Kidney glomerular epithelial cell (primary cell): ENCODE data around the gene PFDN6.
"Not testable (repeated sequence)": the region's sequence is repeated elsewhere in the genome, so short reads cannot be mapped to it uniquely, and the experiment has no call there.

Experiments
- DNase-seq: peaks from one replicate; lab custom pipeline; 2025; lab: John Stamatoyannopoulos, UW

The PFDN6 gene

DNA sequence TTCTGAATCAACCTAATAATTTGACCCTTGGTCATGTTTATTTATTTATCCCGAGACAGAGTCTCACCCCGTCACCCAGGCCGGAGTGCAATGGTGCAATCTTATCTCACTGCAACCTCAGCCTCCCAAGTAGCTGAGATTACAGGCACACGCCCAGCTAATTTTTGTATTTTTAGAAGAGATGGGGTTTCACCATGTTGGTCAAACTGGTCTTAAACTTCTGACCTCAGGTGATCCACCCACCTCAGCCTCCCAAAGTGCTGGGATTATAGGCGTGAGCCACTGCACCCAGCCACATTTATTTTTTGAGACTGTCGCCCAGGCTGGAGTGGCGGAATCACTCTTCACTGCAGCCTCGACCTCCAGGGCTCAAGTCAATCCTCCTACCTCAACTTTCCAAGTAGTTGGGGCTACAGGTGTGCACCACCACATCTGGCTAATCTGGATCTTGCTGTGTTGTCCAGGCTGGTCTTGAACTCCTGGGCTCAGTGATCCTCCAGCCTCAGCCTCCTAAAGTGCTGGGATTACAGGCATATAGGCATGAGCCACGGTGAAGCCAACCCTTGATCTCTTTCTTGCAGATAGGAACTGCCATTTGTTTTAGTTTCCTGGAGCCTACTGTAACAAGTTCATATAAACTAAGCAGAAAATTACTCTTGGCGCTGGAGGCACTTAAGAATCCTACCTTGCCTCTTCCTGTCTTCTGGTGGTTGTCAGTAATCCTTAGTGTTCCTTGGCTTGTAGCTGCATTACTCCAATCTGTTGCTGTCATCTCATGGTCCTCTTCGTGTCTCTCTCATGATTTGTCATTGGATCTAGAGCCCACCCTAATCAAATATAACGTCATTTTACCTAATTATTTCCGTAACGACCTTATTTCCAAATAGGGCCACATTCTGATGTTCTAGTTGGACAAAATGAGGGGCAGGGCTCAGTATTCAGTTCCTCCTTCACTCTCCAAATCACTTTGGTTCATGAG lies 15.2 kb upstream of the PFDN6 start:
- DNase-seq: no peak

DNA sequence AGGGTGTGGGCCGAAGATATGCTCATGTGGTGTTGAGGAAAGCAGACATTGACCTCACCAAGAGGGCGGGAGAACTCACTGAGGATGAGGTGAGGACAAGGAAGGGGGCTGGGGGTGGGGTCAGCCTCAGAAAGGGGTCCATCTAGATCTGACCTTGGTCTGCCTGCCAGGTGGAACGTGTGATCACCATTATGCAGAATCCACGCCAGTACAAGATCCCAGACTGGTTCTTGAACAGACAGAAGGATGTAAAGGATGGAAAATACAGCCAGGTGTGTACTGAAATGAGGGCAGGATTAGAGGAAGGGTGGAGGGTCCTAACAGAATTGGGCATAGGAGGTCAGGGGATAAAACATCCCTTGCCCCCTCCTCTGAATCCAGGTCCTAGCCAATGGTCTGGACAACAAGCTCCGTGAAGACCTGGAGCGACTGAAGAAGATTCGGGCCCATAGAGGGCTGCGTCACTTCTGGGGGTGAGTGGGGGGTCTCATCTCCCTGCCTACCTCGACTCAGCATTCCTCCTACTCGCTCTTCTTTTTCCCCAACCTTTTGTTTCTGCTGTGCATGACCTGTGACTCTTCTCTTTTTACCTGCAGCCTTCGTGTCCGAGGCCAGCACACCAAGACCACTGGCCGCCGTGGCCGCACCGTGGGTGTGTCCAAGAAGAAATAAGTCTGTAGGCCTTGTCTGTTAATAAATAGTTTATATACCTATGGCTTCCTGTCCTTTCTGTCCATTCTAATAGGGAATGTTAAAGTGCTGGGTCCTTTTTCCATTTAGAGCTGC lies 13.4 kb upstream of the PFDN6 start:
- DNase-seq: not testable (repeated sequence)

- no peak for DNase-seq
Measured at GRCh38 chr6:33276581-33276863, 12.9 kb upstream of the PFDN6 start.

- peak; percentile 46 for DNase-seq
Measured at GRCh38 chr6:33276864-33277662, 12.3 kb upstream of the PFDN6 start, which contains the start of gene B3GALT4. Gene B3GALT4, plus strand, starts transcription at chr6:33277123. Its CDS starts 297 bp downstream, at chr6:33277420.

DNA sequence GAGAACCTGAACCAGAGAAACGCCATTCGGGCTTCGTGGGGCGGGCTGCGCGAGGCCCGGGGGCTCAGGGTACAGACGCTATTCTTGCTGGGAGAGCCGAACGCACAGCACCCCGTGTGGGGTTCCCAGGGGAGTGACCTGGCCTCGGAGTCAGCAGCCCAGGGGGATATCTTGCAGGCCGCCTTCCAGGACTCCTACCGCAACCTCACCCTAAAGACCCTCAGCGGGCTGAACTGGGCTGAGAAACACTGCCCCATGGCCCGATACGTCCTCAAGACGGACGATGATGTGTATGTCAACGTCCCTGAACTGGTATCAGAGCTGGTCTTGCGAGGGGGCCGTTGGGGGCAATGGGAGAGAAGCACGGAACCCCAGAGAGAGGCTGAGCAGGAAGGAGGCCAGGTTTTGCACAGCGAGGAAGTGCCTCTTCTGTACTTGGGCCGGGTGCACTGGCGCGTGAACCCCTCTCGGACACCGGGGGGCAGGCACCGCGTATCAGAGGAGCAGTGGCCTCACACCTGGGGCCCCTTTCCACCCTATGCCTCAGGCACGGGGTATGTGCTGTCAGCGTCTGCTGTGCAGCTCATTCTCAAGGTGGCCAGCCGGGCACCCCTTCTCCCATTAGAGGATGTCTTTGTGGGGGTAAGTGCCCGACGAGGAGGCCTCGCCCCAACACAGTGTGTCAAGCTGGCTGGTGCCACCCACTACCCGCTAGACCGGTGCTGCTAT lies 11.6 kb upstream of the PFDN6 start:
- no peak for DNase-seq

DNA sequence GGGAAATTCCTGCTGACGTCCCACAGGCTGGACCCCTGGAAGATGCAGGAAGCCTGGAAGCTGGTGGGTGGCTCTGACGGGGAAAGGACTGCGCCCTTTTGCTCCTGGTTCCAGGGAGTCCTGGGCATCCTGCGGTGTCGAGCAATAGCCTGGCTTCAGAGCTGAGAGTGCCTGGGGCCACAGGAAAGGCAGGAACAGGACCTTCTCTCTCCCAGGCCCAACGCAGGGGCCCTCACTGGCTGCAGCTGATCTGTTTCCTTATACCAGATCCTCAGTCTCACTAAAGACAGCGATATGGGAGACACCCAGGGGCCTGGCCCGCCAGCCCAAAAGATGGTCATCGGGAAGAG lies 11.0 kb upstream of the PFDN6 start:
- no peak for DNase-seq

DNA sequence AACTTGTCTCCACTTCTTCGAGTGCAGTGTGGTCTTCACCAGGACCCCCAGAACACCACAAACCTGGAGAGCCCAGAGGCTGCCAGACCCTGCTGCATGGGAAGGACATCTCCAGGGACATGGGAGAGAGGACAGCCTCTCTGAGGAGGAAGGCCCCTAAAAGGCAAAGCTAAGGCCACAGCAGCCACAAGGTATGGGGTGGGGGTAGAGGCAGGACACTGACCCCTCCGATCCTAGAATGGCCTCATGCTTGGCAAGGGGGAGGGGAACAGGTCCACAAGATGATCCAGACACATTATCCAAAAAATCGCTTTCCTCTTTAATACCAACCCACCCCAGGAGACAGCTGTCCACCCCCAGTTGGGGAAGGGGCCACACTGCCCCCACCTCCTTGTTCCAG lies 10.6 kb upstream of the PFDN6 start:
- no peak for DNase-seq

DNA sequence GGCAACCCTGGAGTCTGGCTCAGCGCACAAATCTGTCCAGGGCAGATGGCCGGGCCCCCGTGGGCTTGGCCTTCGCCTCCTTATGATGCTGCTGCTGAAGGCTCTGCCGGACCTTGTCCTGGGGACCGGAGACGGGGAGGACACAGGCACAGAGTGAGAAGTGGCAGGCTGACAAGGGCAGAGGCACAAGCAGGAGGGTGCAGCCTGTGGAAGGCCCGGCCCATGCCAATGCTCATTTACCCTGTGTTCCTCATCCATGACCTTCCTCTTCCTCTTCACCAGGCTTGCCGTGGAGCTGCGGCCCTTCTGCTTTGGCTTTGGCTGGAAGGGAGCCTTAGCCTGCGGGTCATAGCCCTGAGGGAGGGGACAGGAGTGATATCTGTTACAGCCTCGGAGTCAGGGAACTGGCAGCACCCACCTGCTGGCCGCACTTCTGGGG lies 10.1 kb upstream of the PFDN6 start:
- no peak for DNase-seq

GRCh38 chr6:33279971-33280511 lies 9.4 kb upstream of the PFDN6 start:
- DNase-seq: peak; percentile 34

DNA sequence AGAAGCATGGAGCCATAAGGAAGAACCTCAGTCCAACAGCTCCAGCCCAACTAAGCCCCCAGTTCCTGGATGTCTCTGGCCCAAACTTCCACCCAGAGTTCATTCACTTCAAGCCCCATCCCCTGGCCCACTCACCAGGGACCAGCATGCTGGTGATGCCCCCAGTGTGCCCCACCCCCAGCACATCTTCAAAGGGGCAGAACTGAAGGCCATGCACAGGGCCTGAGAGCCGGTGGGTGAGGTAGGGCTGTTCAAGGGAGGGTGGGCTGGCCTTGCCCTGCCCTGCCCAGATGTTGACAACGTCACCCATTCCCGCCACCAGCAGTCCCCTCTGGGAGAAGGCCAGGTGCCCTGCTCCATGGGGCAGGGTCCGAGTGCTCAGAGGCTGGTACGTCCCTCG lies 8.9 kb upstream of the PFDN6 start:
- no peak for DNase-seq

DNA sequence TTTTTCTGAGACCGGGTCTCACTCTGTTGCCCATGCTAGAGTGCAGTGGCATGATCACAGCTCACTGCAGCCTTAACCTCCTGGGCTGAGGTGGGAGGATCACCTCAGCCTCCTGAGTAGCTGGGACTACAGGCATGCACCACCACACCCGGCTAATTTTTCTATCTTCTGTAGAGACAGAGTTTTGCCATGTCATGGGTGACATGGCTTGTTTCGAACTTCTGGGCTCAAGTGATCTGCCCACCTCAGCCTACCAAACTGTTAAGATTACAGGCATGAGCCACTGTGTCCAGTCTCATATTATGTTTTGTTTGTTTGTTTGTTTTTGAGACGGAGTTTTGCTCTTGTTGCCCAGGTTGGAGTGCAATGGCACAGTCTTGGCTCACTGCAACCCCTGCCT lies 4.2 kb upstream of the PFDN6 start:
- not testable (repeated sequence) for DNase-seq

- no peak for DNase-seq
Measured at GRCh38 chr6:33286946-33287914, 2.2 kb upstream of the PFDN6 start.

DNA sequence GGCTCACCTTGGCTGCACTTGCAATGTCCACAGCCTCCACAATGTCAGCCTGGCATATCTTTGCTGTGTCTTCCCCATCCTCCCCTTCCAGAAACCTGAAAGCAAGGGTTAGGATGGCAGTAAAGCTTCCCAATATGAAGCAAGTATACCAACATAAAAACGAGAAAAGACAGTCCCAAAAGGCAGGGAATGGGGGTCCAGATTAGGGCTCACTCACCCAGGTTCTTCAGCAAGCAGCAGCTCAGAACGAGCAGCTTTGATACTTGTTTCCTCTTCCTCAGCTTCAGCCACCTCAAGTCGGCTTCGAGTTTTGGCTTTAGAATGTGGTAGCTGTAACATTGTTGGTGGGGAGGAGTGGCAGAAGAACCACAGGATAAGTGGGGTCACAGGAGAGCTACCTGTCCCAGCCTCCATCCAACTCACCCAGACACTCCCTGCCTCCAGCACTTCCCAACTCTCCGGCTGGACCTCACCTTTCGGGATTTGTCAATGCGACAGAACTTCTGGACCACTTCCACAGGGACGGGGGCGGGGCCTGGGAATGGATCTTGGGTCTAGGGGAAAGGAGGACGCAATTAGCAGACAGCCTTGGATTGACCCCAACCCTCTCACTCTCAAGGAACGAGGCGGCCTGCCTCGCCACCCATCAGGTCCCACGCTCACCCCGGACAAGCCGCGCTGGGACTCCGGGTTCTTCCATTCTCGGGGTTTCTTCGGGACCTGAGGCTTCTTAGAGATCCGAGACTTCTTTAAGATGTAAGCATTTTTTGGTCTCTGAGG lies 1.1 kb upstream of the PFDN6 start:
- DNase-seq: no peak

- DNase-seq: no peak
Measured at GRCh38 chr6:33289784-33290315, 449 bp downstream of the PFDN6 start.

DNA sequence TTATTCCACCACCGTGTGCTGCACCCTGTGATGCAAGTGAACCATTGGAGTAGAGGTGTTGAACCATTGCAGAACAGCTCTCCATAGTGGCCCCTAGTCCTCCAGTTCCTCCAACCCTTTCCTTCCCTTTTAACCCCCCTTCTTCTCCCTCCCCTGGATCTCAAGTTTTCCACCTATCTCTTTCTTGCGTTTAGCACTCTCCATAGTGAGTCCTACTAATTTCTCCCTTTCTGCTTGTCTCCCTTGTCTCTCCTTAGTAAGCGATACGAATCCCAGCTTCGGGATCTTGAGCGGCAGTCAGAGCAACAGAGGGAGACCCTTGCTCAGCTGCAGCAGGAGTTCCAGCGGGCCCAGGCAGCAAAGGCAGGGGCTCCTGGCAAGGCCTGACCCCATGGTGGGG lies 1.1 kb downstream of the PFDN6 start:
- no peak for DNase-seq

DNA sequence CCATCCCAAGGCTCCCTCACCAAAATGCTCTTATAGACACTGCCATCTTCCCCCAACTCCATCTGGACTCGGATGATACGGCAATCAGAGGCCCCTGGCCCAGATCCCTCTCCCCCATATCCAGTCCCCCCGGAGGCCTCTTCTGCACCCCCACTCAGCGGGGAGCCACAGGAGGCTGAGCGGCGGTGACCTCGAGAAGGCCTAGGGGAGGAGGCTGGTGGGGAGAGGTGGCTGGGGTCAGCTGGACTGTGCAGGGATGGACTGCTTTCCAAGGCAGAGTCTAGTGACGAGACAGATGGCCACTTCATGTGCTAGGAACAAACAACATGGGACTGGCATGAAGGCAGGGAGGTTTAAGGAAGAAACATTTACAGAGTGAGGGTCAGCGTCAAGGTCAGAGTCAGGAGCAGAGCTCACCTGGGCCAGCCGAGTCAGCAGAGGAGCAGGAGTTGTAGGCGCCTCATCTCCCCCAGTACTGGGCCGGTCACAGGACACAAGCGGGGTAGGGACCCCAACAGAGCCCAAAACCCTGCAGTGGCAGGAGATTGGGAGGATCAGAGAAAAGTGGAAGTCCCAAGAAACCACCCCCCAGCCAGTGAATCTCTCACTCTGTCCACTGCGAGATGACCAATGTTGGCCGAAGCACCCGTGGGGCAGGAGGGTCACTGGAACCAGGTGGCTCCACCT lies 3.7 kb downstream of the PFDN6 start:
- DNase-seq: no peak

GRCh38 chr6:33294086-33294823 lies 4.9 kb downstream of the PFDN6 start:
- no peak for DNase-seq
